ENCODE data around the gene HEXIM2. TPM values are rescaled to one million over a fixed set of nuclear protein-coding genes. Genes with fewer than 3 reads are reported as not detected.

The HEXIM2 gene
- total RNA-seq, 4 donors from 2014 or later = 2.2 to 10.4 (median 4.4) TPM

DNA sequence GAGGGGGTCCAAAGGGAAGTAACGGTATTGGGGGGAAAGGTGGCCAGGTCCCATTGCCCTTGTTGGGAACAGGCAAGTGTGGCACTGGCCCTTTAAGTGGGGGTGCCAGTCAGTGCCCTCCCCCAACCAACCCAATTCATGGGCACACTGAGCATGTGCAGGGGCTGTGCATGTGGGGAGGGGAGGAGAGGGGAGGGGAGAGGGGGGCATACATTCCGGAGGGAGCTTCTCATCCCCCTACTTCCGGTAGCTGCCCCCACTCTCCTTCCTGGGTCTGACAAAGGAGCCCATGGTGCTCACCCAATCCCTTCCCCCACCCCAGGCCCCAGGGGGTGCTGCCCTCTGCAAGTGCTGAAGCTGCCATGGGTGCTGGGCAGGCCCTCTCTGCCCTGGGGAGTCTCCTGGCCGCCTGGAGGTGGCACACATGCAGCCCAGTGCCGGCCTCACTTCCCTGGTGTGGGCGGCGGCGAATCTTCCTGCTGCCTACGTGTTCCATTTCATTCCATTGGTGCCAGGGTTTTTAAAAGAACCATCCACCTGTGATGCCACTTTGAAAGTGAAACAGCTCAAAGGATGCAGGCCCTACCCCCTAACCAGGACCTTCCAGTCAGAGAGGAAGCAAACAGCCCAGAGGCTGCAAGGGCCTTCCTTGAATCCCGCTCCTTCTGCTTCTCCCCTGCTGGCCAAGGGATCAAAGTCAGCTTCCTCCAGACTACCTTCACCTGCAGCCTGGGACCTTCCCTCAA lies 11.0 kb downstream of the HEXIM2 start:
- H3K27me3 ChIP-seq = no peaks in the 10 kb centered on the region
- no peak for TF ChIP-seq POLR2A (IDR thresholded peaks at IDR 0.05)
- TF ChIP-seq, protein P1, sequence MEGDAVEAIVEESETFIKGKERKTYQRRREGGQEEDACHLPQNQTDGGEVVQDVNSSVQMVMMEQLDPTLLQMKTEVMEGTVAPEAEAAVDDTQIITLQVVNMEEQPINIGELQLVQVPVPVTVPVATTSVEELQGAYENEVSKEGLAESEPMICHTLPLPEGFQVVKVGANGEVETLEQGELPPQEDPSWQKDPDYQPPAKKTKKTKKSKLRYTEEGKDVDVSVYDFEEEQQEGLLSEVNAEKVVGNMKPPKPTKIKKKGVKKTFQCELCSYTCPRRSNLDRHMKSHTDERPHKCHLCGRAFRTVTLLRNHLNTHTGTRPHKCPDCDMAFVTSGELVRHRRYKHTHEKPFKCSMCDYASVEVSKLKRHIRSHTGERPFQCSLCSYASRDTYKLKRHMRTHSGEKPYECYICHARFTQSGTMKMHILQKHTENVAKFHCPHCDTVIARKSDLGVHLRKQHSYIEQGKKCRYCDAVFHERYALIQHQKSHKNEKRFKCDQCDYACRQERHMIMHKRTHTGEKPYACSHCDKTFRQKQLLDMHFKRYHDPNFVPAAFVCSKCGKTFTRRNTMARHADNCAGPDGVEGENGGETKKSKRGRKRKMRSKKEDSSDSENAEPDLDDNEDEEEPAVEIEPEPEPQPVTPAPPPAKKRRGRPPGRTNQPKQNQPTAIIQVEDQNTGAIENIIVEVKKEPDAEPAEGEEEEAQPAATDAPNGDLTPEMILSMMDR (IDR thresholded peaks at IDR 0.05) = no peak
- TF ChIP-seq POLR2AphosphoS5 (IDR thresholded peaks at IDR 0.05) = no peak
- no peak for TF ChIP-seq EP300 (IDR thresholded peaks at IDR 0.05)
- WGBS = 17% methylated on average over 3 of the region's 10 CpGs
- peak in 1 of 2 donors; percentile 79 for DNase-seq (ENCODE audit: low spot score in 2 of 2)
- H3K4me3 ChIP-seq = peak overlapping the region; percentile 36
- H3K4me1 ChIP-seq = peaks cover 60% of the 10 kb centered on the region
- H3K36me3 ChIP-seq = no peaks in the 10 kb centered on the region
- peak overlapping the region; percentile 96 for H3K27ac ChIP-seq
- H3K9me3 ChIP-seq = no peaks in the 10 kb centered on the region

DNA sequence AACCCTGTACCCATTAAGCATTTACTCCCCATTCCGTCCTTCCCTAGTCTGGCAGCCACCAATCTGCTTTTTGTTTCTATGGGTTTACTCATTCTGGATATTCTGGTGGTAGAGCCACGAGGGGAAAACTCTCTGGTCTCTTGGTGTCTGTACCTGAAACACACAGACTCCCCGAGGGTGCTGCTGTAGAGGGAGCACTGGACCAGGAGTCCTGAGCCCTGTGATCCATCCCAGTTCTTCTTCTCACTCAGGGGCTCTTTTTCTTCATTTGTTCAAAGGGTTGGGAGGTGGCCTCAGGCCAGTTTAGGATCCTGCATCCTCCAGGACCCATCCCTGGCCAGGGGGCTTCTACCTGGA lies 14.1 kb downstream of the HEXIM2 start:
- H3K27me3 ChIP-seq = no peaks in the 10 kb centered on the region
- no peaks in the 10 kb centered on the region for H3K36me3 ChIP-seq
- TF ChIP-seq POLR2A (IDR thresholded peaks at IDR 0.05) = no peak
- H3K9me3 ChIP-seq = no peaks in the 10 kb centered on the region
- no peak overlapping the region for H3K4me3 ChIP-seq
- peaks cover 50% of the 10 kb centered on the region for H3K4me1 ChIP-seq
- 71% methylated on average over 3 of the region's 3 CpGs for WGBS
- no peak for DNase-seq (ENCODE audit: low spot score in 2 of 2)
- peak overlapping the region; percentile 60 for H3K27ac ChIP-seq

DNA sequence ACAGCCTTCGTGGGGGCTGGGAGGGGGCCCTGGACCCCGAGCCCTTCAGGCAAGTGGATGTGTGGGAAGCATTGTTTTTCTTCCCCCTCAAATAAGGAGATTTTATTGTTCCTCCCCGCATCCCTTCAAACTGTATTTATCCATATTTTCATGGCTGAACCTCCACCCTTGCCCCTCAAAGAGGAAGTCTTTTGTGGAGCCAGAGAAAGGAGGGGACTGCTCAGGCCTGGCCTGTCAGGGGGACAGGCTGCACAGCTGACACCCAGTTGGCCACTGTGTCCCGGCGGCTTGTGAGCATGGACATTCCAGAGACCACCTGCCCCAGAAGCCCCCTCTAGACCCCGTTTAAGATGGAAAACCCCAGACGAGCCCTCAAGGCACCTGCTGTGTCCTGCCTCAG lies 15.9 kb downstream of the HEXIM2 start:
- Histone ChIP-seq H3K4me3 (no peak overlapping the region), H3K27me3 (no peaks in the 10 kb centered on the region), H3K36me3 (no peaks in the 10 kb centered on the region), H3K4me1 (peaks cover 34% of the 10 kb centered on the region), H3K27ac (no peak overlapping the region), H3K9me3 (no peaks in the 10 kb centered on the region)
- WGBS = 81% methylated on average over 6 of the region's 7 CpGs
- TF ChIP-seq EP300 (IDR thresholded peaks at IDR 0.05) = no peak
- TF ChIP-seq, protein P1 (IDR thresholded peaks at IDR 0.05) = no peak
- no peak for TF ChIP-seq POLR2A (IDR thresholded peaks at IDR 0.05)
- no peak for TF ChIP-seq POLR2AphosphoS5 (IDR thresholded peaks at IDR 0.05)
- no peak for DNase-seq (ENCODE audit: low spot score in 2 of 2)

DNA sequence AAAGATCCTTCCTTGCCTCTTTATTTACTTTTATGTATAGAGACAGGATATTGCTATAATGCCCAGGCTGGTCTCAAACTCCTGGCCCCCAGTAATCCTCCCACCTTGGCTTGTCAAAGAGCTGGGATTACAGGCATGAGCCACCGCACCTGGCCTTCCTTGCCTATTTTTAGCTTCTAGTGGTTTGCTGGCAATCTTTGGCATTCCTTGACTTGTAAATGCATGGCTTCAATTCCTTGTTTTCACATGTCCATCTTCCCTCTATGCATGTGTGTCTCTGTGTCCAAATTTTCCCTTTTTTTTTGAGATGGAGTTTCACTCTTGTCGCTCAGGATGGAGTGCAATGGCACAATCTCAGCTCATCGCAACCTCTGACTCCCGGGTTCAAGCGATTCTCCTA lies 22.5 kb downstream of the HEXIM2 start:
- Histone ChIP-seq H3K9me3 (no peaks in the 10 kb centered on the region), H3K4me1 (peaks cover 3% of the 10 kb centered on the region), H3K36me3 (no peaks in the 10 kb centered on the region), H3K27me3 (no peaks in the 10 kb centered on the region), H3K27ac (no peak overlapping the region), H3K4me3 (no peak overlapping the region)
- 86% methylated on average over 5 of the region's 5 CpGs for WGBS
- TF ChIP-seq, protein P1 (IDR thresholded peaks at IDR 0.05) = no peak
- no peak for TF ChIP-seq POLR2A (IDR thresholded peaks at IDR 0.05)
- TF ChIP-seq EP300 (IDR thresholded peaks at IDR 0.05) = no peak
- no peak for TF ChIP-seq POLR2AphosphoS5 (IDR thresholded peaks at IDR 0.05)
- no peak for DNase-seq (ENCODE audit: low spot score in 2 of 2)

DNA sequence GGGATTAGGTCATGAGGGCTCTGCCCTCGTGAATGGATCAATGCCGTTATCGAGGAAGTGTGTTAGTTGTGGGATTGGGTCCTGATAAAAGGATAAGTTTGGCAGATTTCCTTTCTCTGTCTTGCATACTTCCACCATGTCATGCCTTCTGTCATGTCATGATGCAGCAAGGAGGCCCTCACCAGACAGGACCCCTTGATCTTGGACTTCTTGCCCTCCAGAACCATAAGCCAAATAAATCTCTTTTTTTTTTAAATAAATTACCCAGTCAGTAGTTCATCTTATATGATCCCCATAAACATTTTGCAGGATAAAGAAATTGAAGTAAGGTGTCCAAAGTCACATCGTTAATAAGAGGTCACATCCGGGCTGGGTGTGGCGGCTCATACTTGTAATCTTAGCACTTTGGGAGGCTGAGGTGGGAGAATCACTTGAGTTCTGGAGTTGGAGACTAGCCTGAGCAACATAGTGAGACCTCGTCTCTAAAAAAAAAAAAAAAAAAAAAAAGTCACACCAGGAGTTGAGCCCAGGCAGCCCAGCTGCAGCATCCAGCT lies 25.2 kb downstream of the HEXIM2 start:
- Histone ChIP-seq H3K4me3 (no peak overlapping the region), H3K27ac (no peak overlapping the region), H3K9me3 (no peaks in the 10 kb centered on the region), H3K36me3 (no peaks in the 10 kb centered on the region), H3K4me1 (peaks cover 3% of the 10 kb centered on the region), H3K27me3 (no peaks in the 10 kb centered on the region)
- DNase-seq (ENCODE audit: low spot score in 2 of 2) = no peak
- TF ChIP-seq, protein P1 (IDR thresholded peaks at IDR 0.05) = no peak
- TF ChIP-seq EP300 (IDR thresholded peaks at IDR 0.05) (no peak), POLR2AphosphoS5 (IDR thresholded peaks at IDR 0.05) (no peak), POLR2A (IDR thresholded peaks at IDR 0.05) (no peak)
- 78% methylated on average over 7 of the region's 7 CpGs for WGBS
